ENCODE measurements around the gene PNPLA5.

GRCh38 chr22:43886231-43886630 is 5.6 kb downstream of the PNPLA5 start:
- TF ChIP-seq, protein P1, sequence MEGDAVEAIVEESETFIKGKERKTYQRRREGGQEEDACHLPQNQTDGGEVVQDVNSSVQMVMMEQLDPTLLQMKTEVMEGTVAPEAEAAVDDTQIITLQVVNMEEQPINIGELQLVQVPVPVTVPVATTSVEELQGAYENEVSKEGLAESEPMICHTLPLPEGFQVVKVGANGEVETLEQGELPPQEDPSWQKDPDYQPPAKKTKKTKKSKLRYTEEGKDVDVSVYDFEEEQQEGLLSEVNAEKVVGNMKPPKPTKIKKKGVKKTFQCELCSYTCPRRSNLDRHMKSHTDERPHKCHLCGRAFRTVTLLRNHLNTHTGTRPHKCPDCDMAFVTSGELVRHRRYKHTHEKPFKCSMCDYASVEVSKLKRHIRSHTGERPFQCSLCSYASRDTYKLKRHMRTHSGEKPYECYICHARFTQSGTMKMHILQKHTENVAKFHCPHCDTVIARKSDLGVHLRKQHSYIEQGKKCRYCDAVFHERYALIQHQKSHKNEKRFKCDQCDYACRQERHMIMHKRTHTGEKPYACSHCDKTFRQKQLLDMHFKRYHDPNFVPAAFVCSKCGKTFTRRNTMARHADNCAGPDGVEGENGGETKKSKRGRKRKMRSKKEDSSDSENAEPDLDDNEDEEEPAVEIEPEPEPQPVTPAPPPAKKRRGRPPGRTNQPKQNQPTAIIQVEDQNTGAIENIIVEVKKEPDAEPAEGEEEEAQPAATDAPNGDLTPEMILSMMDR (IDR thresholded peaks at IDR 0.05) = no peak
- no peak for TF ChIP-seq POLR2A (IDR thresholded peaks at IDR 0.05)
